K562 (cell line): ENCODE data around the gene HDAC5. TPM values are rescaled to one million over a fixed set of nuclear protein-coding genes. Genes with fewer than 3 reads are reported as not detected.

Source experiments
- ARID4B ChIP-seq: sonication (generic); formaldehyde crosslinking; IDR thresholded peaks from 2 replicates; pipeline ENCODE4 v1.8.0; 2022; ENCODE audit warnings: mild to moderate bottlenecking, missing genetic modification reagents
- ATF2 ChIP-seq: sonication (generic); formaldehyde crosslinking; IDR thresholded peaks from 2 replicates; pipeline ENCODE4 v1.8.1; 2022; ENCODE audit warnings: missing genetic modification reagents
- ATF7 ChIP-seq: fragments of 450-650 bp; IDR thresholded peaks from 2 replicates; pipeline ENCODE4 v1.7.1; 2014; ENCODE audit warnings: mild to moderate bottlenecking, moderate library complexity
- BCLAF1 ChIP-seq, 2 experiments: fragments of 450-650 bp in 1 of 2; IDR thresholded peaks; 2 replicates each; pipeline ENCODE4 v1.6.1; 2011 to 2017; ENCODE audit warnings: low read depth in 2 of 2, antibody characterized with exemption in 1 of 2, borderline replicate concordance in 1 of 2, low read length in 1 of 2, mild to moderate bottlenecking in 1 of 2, mixed read lengths in 1 of 2; ENCODE audit not compliant: control insufficient read depth in 1 of 2
- ELF4 ChIP-seq: fragments of 450-650 bp; formaldehyde crosslinking; IDR thresholded peaks from 2 replicates; pipeline ENCODE4 v1.4.0; 2022; ENCODE audit warnings: missing genetic modification characterization
- FOSL1 ChIP-seq: fragments of 200-800 bp; sonication (Bioruptor generic); conservative IDR thresholded peaks from 2 replicates; pipeline ENCODE4 v1.6.1; 2016; ENCODE audit warnings: missing genetic modification characterization, missing compliant biosample characterization
- KDM5B ChIP-seq: fragments of 200-600 bp; sonication (generic); IDR thresholded peaks from 2 replicates; pipeline ENCODE4 v1.6.1; 2012; ENCODE audit warnings: low read depth, mild to moderate bottlenecking, moderate library complexity, low read length, control low read depth, inconsistent platforms; ENCODE audit not compliant: insufficient replicate concordance
- KLF1 ChIP-seq: fragments of 450-650 bp; IDR thresholded peaks from 2 replicates; pipeline ENCODE4 v1.6.1; 2016; ENCODE audit warnings: missing genetic modification characterization, missing compliant biosample characterization
- NCOA6 ChIP-seq: fragments of 450-650 bp; IDR thresholded peaks from 2 replicates; pipeline ENCODE4 v1.6.1; 2017; ENCODE audit warnings: mild to moderate bottlenecking
- POLR2AphosphoS5 ChIP-seq: IDR thresholded peaks from 2 replicates; pipeline ENCODE4 v1.6.1; 2011; ENCODE audit warnings: mild to moderate bottlenecking, low read depth, low read length, moderate library complexity; ENCODE audit not compliant: control insufficient read depth, insufficient read depth
- RNF2 ChIP-seq: sonication (generic); IDR thresholded peaks from 2 replicates; pipeline ENCODE4 v1.6.1; 2016
- SMAD4 ChIP-seq: fragments of 250-450 bp; sonication (Bioruptor Pico); conservative IDR thresholded peaks from 2 replicates; pipeline ENCODE4 v1.8.0; 2021; ENCODE audit warnings: inconsistent platforms, mild to moderate bottlenecking, moderate library complexity
- STAG1 ChIP-seq: sonication (generic); formaldehyde crosslinking; IDR thresholded peaks from 2 replicates; pipeline ENCODE4 v1.5.0; 2020; ENCODE audit warnings: missing genetic modification reagents, borderline replicate concordance
- ZBTB34 ChIP-seq: fragments of 250-450 bp; sonication (Bioruptor Pico); IDR thresholded peaks from 2 replicates; pipeline ENCODE4 v1.8.0; 2021; ENCODE audit warnings: mild to moderate bottlenecking, moderate library complexity
- ZNF224 ChIP-seq: sonication (generic); formaldehyde crosslinking; IDR thresholded peaks from 2 replicates; pipeline ENCODE4 v1.8.0; 2022; ENCODE audit warnings: mild to moderate bottlenecking, missing genetic modification reagents
- ZNF311 ChIP-seq: fragments of 250-450 bp; sonication (Bioruptor Pico); IDR thresholded peaks from 2 replicates; pipeline ENCODE4 v1.4.0; 2020; ENCODE audit warnings: mild to moderate bottlenecking, moderate library complexity
- ZSCAN29 ChIP-seq: fragments of 450-650 bp; IDR thresholded peaks from 2 replicates; pipeline ENCODE4 v1.6.1; 2017
- polyA plus RNA-seq, 8 experiments: library from polyadenylated mRNA; depleted of rRNA in 4 of 8; stranded (reverse) in 5 of 8; unstranded in 3 of 8; fragments of >200 nt; fragmentation: Nextera tagmentation in 2 of 8; fragmentation: Illumina TruSeq in 1 of 8; extraction: Ambion mirVana in 2 of 8; extraction: Trizol in 1 of 8; gene quantifications; 2 replicates each; pipeline versions ENCODE4 v1.2.1 to v1.2.3, GENCODE V29; 2011 to 2014; ENCODE audit warnings: inconsistent platforms in 1 of 8, missing spikeins in 1 of 8
- total RNA-seq, 7 experiments: library from RNA; depleted of rRNA in 6 of 7; stranded (reverse); fragments of >200 nt in 6 of 7; fragmentation: Illumina TruSeq in 2 of 7; extraction: Trizol in 2 of 7; gene quantifications; 2 replicates each; pipeline versions ENCODE4 v1.2.1 to v1.2.3, GENCODE V29; 2011 to 2021; ENCODE audit warnings: low replicate concordance in 1 of 7

The HDAC5 gene
- total and polyA plus RNA-seq, 9 of the 15 experiments (the other 6 are each of a cell fraction or from before 2014, with no cell fraction given) = 0.45 to 26.2 (median 16.4) TPM

GRCh38 chr17:44066204-44066930 lies 57.1 kb downstream of the HDAC5 start, which contains the start of gene LSM12 (continued):
- TF ChIP-seq BCLAF1 (IDR thresholded peaks at IDR 0.05; ENCODE audit: borderline replicate concordance in 1 of 2, control insufficient read depth in 1 of 2, low read depth in 2 of 2, low read length in 1 of 2) (no peak), POLR2AphosphoS5 (peak; percentile 9; the same call in 1 of the 2 replicates), ZBTB34 (no peak), ZSCAN29 (no peak), ZNF224 (CRISPR knock-in tag) (no peak), FOSL1 (tag) (0 out of 2 replicates have a peak, but pooled peaks have one; percentile 11), ZNF311 (no peak), NCOA6 (peak; percentile 60; the same call in 1 of the 2 replicates), ATF7 (peak; percentile 83; the same call in 1 of the 2 replicates), STAG1 (CRISPR knock-in tag) (no peak), ATF2 (CRISPR knock-in tag) (no peak), ARID4B (CRISPR knock-in tag) (no peak), KLF1 (tag) (peak; percentile 59; the same call in 1 of the 2 replicates), ELF4 (CRISPR knock-in tag) (no peak), RNF2 (no peak), SMAD4 (peak; percentile 59; the same call in 1 of the 2 replicates), KDM5B (peak; percentile 70)
